ENCODE data around the gene SMURF2. TPM values are rescaled to one million over a fixed set of nuclear protein-coding genes. Genes with fewer than 3 reads are reported as not detected.

Gene SMURF2
- total RNA-seq, 1 donor from 2014 or later: 69.2 TPM

- no peak overlapping the region for H3K27ac Mint-ChIP-seq (ENCODE audit: unreplicated experiment)
Observed at GRCh38 chr17:64575431-64575830, 86.7 kb downstream of the SMURF2 start.

GRCh38 chr17:64574646-64575045 lies 87.5 kb downstream of the SMURF2 start:
- H3K4me1 Mint-ChIP-seq (ENCODE audit: unreplicated experiment): no peaks in the 10 kb centered on the region
- no peaks in the 10 kb centered on the region for H3K9me3 Mint-ChIP-seq (ENCODE audit: unreplicated experiment)
- no peak for DNase-seq (ENCODE audit: low spot score)
- H3K36me3 Mint-ChIP-seq (ENCODE audit: low read depth, unreplicated experiment): peaks cover 9% of the 10 kb centered on the region
- H3K27me3 Mint-ChIP-seq (ENCODE audit: unreplicated experiment): no peaks in the 10 kb centered on the region
- TF ChIP-seq CTCF (IDR thresholded peaks at IDR 0.05; ENCODE audit: unreplicated experiment): no peak
- H3K4me3 Mint-ChIP-seq (ENCODE audit: unreplicated experiment): no peak overlapping the region
- H3K27ac Mint-ChIP-seq (ENCODE audit: unreplicated experiment): no peak overlapping the region

More at GRCh38 chr17:64575431-64575830, 86.7 kb downstream of the SMURF2 start:
- Mint-ChIP-seq H3K9me3 (ENCODE audit: unreplicated experiment) (no peaks in the 10 kb centered on the region), H3K36me3 (ENCODE audit: low read depth, unreplicated experiment) (peaks cover 12% of the 10 kb centered on the region), H3K27me3 (ENCODE audit: unreplicated experiment) (no peaks in the 10 kb centered on the region), H3K4me1 (ENCODE audit: unreplicated experiment) (no peaks in the 10 kb centered on the region), H3K4me3 (ENCODE audit: unreplicated experiment) (no peak overlapping the region)
- TF ChIP-seq CTCF (IDR thresholded peaks at IDR 0.05; ENCODE audit: unreplicated experiment): no peak
- no peak for DNase-seq (ENCODE audit: low spot score)

- H3K9me3 Mint-ChIP-seq (ENCODE audit: unreplicated experiment): no peaks in the 10 kb centered on the region
- H3K36me3 Mint-ChIP-seq (ENCODE audit: low read depth, unreplicated experiment): peaks cover 10% of the 10 kb centered on the region
- no peaks in the 10 kb centered on the region for H3K27me3 Mint-ChIP-seq (ENCODE audit: unreplicated experiment)
- no peak overlapping the region for H3K27ac Mint-ChIP-seq (ENCODE audit: unreplicated experiment)
- no peak overlapping the region for H3K4me3 Mint-ChIP-seq (ENCODE audit: unreplicated experiment)
- no peaks in the 10 kb centered on the region for H3K4me1 Mint-ChIP-seq (ENCODE audit: unreplicated experiment)
- no peak for DNase-seq (ENCODE audit: low spot score)
- no peak for TF ChIP-seq CTCF (IDR thresholded peaks at IDR 0.05; ENCODE audit: unreplicated experiment)
Observed at GRCh38 chr17:64573214-64573613, 88.9 kb downstream of the SMURF2 start.

- Mint-ChIP-seq H3K27ac (ENCODE audit: unreplicated experiment) (peak overlapping the region; percentile 31), H3K9me3 (ENCODE audit: unreplicated experiment) (no peaks in the 10 kb centered on the region), H3K4me3 (ENCODE audit: unreplicated experiment) (no peak overlapping the region), H3K4me1 (ENCODE audit: unreplicated experiment) (no peaks in the 10 kb centered on the region), H3K36me3 (ENCODE audit: low read depth, unreplicated experiment) (peaks cover 8% of the 10 kb centered on the region), H3K27me3 (ENCODE audit: unreplicated experiment) (no peaks in the 10 kb centered on the region)
- DNase-seq (ENCODE audit: low spot score): no peak
- no peak for TF ChIP-seq CTCF (IDR thresholded peaks at IDR 0.05; ENCODE audit: unreplicated experiment)
Observed at GRCh38 chr17:64572682-64573154, 89.4 kb downstream of the SMURF2 start.

GRCh38 chr17:64571746-64572145 lies 90.4 kb downstream of the SMURF2 start:
- DNase-seq (ENCODE audit: low spot score): no peak
- no peak for TF ChIP-seq CTCF (IDR thresholded peaks at IDR 0.05; ENCODE audit: unreplicated experiment)
- Mint-ChIP-seq H3K4me3 (ENCODE audit: unreplicated experiment) (no peak overlapping the region), H3K27me3 (ENCODE audit: unreplicated experiment) (no peaks in the 10 kb centered on the region), H3K36me3 (ENCODE audit: low read depth, unreplicated experiment) (peaks cover 14% of the 10 kb centered on the region), H3K4me1 (ENCODE audit: unreplicated experiment) (peaks cover 3% of the 10 kb centered on the region), H3K27ac (ENCODE audit: unreplicated experiment) (peak overlapping the region; percentile 36), H3K9me3 (ENCODE audit: unreplicated experiment) (no peaks in the 10 kb centered on the region)
